Caki2 (cell line): ENCODE data around the gene IFNB1. TPM values are rescaled to one million over a fixed set of nuclear protein-coding genes. Genes with fewer than 3 reads are reported as not detected.

Source experiments
- DNase-seq: peaks from one replicate; pipeline ENCODE4 v3.0.0-alpha.2; 2015; ENCODE audit warnings: low read depth
- in situ Hi-C: cut with HindIII; loops from 2 replicates; pipeline ENCODE4 v1.10.0; 2016; ENCODE audit warnings: low sequenced_read_pairs, low pct_unique_long_range_greater_than_20kb, mixed read lengths
- total RNA-seq: library from RNA; depleted of rRNA; stranded (reverse); fragments of >200 nt; shearing (Covaris generic); gene quantifications from 2 replicates; pipeline ENCODE4 v1.2.3, GENCODE V29; 2014; ENCODE audit warnings: low replicate concordance; rRNA removed

IFNB1 gene
- not detected in 2 replicates for total RNA-seq

- no peak for DNase-seq
- in situ Hi-C loops = no loop called here
These were observed at the start of gene IFNB1 for GRCh38 chr9:21077781-21078180. IFNB1 (minus strand) TSS chr9:21077942; CDS start chr9:21077869, 73 bp downstream.

GRCh38 chr9:21121595-21122251, 44.0 kb upstream of the IFNB1 start:
- in situ Hi-C loops = no loop called here

GRCh38 chr9:21121079-21121478, 43.3 kb upstream of the IFNB1 start:
- in situ Hi-C loops = no loop called here
- no peak for DNase-seq

More at GRCh38 chr9:21121595-21122251, 44.0 kb upstream of the IFNB1 start:
- DNase-seq = no peak

- no peak for DNase-seq
- in situ Hi-C loops = no loop called here
These were observed 41.5 kb upstream of the IFNB1 start for GRCh38 chr9:21119093-21119770.

GRCh38 chr9:21114311-21114710, 36.6 kb upstream of the IFNB1 start:
- DNase-seq = no peak
- in situ Hi-C loops = no loop called here

- peak; percentile 41 for DNase-seq
These were observed 33.2 kb upstream of the IFNB1 start for GRCh38 chr9:21110708-21111576.

GRCh38 chr9:21104787-21105186, 27.0 kb upstream of the IFNB1 start:
- no peak for DNase-seq
- in situ Hi-C loops = no loop called here

More at GRCh38 chr9:21110708-21111576, 33.2 kb upstream of the IFNB1 start:
- in situ Hi-C loops = no loop called here

GRCh38 chr9:21102305-21102704, 24.6 kb upstream of the IFNB1 start:
- in situ Hi-C loops = no loop called here
- no peak for DNase-seq

- in situ Hi-C loops = no loop called here
- DNase-seq = no peak
These were observed 20.1 kb upstream of the IFNB1 start for GRCh38 chr9:21097817-21098216.

- no peak for DNase-seq
- in situ Hi-C loops = no loop called here
These were observed 19.1 kb upstream of the IFNB1 start for GRCh38 chr9:21096901-21097255.

GRCh38 chr9:21096172-21096900, 18.6 kb upstream of the IFNB1 start:
- DNase-seq = peak; percentile 41
- in situ Hi-C loops = no loop called here

- in situ Hi-C loops = no loop called here
- DNase-seq = no peak
These were observed 17.8 kb upstream of the IFNB1 start for GRCh38 chr9:21095561-21095960.

GRCh38 chr9:21086538-21086937, 8.8 kb upstream of the IFNB1 start:
- in situ Hi-C loops = no loop called here
- no peak for DNase-seq

- DNase-seq = no peak
- in situ Hi-C loops = no loop called here
These were observed 7.3 kb upstream of the IFNB1 start for GRCh38 chr9:21085005-21085404.

- in situ Hi-C loops = no loop called here
- DNase-seq = no peak
These were observed 6.6 kb upstream of the IFNB1 start for GRCh38 chr9:21084242-21084850.

- in situ Hi-C loops = no loop called here
These were observed 4.9 kb upstream of the IFNB1 start for GRCh38 chr9:21082671-21083070.

GRCh38 chr9:21081999-21082398, 4.3 kb upstream of the IFNB1 start:
- no peak for DNase-seq
- in situ Hi-C loops = no loop called here

More at GRCh38 chr9:21082671-21083070, 4.9 kb upstream of the IFNB1 start:
- DNase-seq = no peak

- DNase-seq = no peak
- in situ Hi-C loops = no loop called here
These were observed 3.7 kb upstream of the IFNB1 start for GRCh38 chr9:21081451-21081850.
